Hair follicle dermal papilla cell (primary cell): Measurements from ENCODE around the gene INKA2. TPM values are rescaled to one million over a fixed set of nuclear protein-coding genes. Genes with fewer than 3 reads are reported as not detected.

Source experiments
- small RNA-seq: library from RNA; depleted of rRNA; stranded (forward); fragments of <200 nt; gene quantifications from one replicate; pipeline ENCODE3, GENCODE V24; 2012
- total RNA-seq: library from RNA; depleted of rRNA; stranded (reverse); fragments of >200 nt; gene quantifications from 2 replicates; pipeline ENCODE4 v1.2.3, GENCODE V29; 2012

The INKA2 gene
- 1.6 and 2.4 TPM in 2 replicates for total RNA-seq

DNA sequence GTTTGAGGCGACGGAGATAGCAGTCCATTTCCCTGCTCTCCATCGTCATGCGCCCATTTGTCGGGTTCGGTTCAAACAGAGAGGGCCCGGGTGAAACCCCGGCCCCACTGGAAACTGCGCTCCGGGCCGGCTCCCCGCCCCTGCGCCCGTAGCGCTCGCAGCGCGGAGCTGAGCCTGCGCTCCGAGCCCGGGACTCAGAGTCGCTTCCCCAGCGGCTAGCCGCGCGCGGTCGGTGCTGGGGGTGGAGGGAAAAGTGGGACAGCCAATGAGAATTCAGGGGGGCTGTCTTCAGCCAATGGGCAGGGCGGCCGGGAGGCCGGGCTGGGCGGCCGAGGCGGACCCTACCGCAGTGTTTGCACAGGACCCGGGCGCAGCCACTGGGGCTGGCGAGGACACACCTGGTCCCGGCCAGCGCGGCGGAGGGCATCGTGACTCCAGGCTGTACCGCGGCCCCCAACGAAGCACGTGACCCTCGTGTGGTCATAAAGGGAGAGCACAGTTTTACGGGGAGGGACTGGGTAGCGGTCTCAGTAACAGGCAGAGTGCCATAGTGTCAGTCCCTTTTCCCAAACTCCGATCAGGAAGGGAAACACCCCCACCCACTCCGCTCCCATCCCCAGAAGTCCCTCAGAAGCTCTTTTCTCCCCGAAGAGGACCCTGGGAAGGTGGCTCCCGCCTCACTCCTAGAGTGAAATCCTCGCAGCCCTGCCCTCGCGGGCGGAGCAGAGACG, at the start of gene INKA2:
TSS of gene INKA2 (minus strand) at position 202 of the 731 bp plus-strand sequence. CDS start at position 49, 153 bp downstream.

GRCh38 chr1:111755331-111756123, 16.3 kb upstream of the INKA2 start, which contains the start of gene DDX20:
Gene DDX20, plus strand, starts transcription at chr1:111755901. Its CDS starts 24 bp downstream, at chr1:111755925.

Small RNA genes lying within 50 kb of the gene (small RNA-seq; reads per million reads assigned to genes)
- gene INKA2 = 1.4 reads per million, percentile 32 among the genes with 10 or more reads in this experiment

Other genes with a start within 250 kb of the INKA2 start
- gene ADORA3, start 235.8 kb downstream of the INKA2 start, total RNA-seq = not detected in 2 replicates
- gene TMIGD3, start 235.8 kb downstream of the INKA2 start, total RNA-seq = not detected in 2 replicates
- gene RAP1A, start 119.6 kb downstream of the INKA2 start, total RNA-seq = 15.6 and 20.6 TPM in 2 replicates
- 14.6 and 20.1 TPM in 2 replicates for gene DDX20, start 16.5 kb upstream of the INKA2 start, total RNA-seq